Stimulated activated naive CD8-positive, alpha-beta T cell treated with anti-CD3 and anti-CD28 coated beads, Interleukin-15, Interleukin-2, amounts not matched to agents 100 ng/mL and 50 ng/mL, for 24 hours (primary cell): Measurements from ENCODE around the gene BAG2.

Experiments used
- H3K27ac Mint-ChIP-seq: one replicate; pipeline ENCODE4 v1.8.0; 2021; ENCODE audit warnings: mild to moderate bottlenecking, mixed read lengths
- H3K27me3 Mint-ChIP-seq: one replicate; pipeline ENCODE4 v1.8.0; 2021; ENCODE audit warnings: mixed read lengths
- H3K36me3 Mint-ChIP-seq: one replicate; pipeline ENCODE4 v1.8.0; 2021; ENCODE audit warnings: low read depth, mixed read lengths
- H3K4me1 Mint-ChIP-seq: one replicate; pipeline ENCODE4 v1.8.0; 2021; ENCODE audit warnings: low read depth, mixed read lengths
- H3K4me3 Mint-ChIP-seq: one replicate; pipeline ENCODE4 v1.8.0; 2021; ENCODE audit warnings: mild to moderate bottlenecking, mixed read lengths
- H3K9me3 Mint-ChIP-seq: one replicate; pipeline ENCODE4 v1.8.0; 2021; ENCODE audit warnings: mixed read lengths

Gene BAG2

DNA sequence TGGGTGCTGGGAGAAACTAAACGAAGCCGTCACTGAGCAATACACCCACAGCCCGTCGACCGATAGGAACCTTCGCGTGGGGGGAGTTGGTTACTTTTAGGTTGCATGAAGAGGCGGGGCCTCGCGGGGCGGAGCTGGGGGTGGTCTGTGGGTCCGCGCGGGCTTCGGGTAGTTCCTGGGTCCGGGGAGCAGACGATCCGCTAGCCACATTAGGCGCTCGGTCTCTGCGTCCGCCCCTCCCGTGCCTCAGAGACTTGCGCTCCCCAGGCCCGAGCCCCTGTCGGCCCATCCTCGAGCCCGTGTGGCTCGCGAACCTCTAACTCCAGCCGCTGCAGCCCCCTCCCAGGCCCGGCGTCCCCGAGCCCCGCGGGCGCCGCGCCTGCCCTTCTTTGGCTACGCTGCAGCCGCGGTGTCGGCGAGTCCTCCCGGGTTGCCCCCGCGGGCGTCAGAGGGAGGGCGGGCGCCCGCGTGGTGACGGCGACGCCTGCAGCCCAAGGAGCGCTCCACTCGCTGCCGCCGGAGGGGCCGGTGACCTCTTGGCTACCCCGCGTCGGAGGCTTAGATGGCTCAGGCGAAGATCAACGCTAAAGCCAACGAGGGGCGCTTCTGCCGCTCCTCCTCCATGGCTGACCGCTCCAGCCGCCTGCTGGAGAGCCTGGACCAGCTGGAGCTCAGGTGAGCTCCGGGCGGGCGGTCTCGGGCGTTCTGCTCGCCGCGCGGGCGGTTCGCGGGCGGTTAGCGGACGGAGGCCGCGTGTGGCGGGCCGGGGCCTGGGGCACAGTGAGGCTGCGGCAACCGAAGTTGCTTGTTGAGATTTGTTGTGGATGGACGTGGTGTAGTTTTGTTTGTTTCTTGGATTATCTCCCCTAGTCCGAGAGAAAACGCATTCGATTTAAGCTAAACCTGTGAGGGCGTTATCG lies at the start of gene BAG2:
TSS of gene BAG2 (plus strand) at position 191 of the 920 bp plus-strand sequence. CDS start at position 563, 372 bp downstream.
- Mint-ChIP-seq H3K27me3 (no peaks in the 10 kb centered on the region), H3K27ac (peak within 1 kb of the TSS; percentile 95), H3K4me1 (peaks cover 26% of the 10 kb centered on the region), H3K9me3 (no peaks in the 10 kb centered on the region), H3K36me3 (peaks cover 19% of the 10 kb centered on the region), H3K4me3 (peak within 1 kb of the TSS; percentile 91)

DNA sequence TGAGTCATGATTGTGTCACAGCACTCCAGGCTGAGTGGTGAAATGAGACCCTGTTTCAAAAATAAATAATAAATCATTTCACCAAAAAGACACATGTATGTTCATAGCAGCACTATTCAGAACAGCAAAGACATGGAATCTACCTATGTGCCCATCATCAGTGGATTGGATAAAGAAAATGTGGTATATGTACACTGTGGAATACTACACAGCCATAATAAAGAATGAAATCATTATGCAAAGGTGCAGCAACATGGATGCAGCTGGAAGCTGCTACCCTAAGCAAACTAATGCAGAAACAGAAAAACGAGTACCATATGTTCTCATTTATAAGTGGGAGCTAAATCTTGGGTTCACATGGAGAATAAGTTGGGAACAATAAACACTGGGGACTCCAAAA lies 49.0 kb upstream of the BAG2 start:
- no peak overlapping the region for H3K4me3 Mint-ChIP-seq
- peaks cover 46% of the 10 kb centered on the region for H3K36me3 Mint-ChIP-seq
- no peak overlapping the region for H3K27ac Mint-ChIP-seq
- peaks cover 5% of the 10 kb centered on the region for H3K4me1 Mint-ChIP-seq
- H3K27me3 Mint-ChIP-seq = no peaks in the 10 kb centered on the region
- H3K9me3 Mint-ChIP-seq = no peaks in the 10 kb centered on the region

DNA sequence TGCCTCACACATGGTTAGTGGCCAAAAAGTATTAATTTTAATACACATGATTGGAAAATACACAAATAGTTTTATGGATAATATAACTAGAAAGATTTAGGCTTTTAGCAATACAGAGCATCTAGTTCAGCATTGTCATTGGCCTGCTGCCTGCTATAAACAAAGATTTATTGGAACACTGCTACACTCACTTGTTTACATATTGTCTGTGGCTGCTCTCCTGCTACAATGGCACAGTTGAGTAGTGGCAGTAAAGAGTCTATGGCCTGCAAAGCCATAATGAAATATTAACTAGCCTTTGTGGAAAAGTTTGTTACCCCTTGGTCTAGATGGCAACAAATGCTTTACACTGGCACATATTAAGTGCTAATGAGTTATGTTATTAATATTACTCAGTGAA lies 44.4 kb upstream of the BAG2 start:
- H3K4me3 Mint-ChIP-seq = no peak overlapping the region
- no peak overlapping the region for H3K27ac Mint-ChIP-seq
- no peaks in the 10 kb centered on the region for H3K27me3 Mint-ChIP-seq

DNA sequence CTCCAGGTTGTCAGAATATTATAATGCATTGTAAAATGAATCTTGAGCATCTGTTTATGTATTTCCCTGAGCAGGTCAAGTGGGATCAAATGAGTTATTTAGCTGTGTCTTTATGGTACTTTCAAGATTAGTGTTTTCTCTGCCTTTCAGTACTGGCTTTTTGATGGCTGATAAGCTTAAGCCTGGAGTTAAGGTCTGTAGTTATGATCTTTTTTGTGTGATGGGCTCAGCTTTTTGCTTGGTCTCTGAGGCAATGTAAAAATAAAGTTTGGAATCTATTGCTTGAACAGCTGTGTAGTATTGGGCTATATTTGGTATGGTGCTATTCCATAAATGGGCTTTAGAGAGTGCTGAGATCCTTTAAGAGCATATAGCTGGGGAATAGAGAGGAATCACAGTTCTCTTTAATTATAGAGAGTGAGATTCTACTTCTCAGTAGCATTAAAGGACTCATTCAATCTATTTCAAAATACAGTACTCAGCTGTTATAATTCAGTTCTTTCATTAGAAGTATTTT lies 41.4 kb upstream of the BAG2 start:
- Mint-ChIP-seq H3K9me3 (no peaks in the 10 kb centered on the region), H3K36me3 (peaks cover 36% of the 10 kb centered on the region), H3K4me3 (no peak overlapping the region), H3K4me1 (no peaks in the 10 kb centered on the region), H3K27me3 (no peaks in the 10 kb centered on the region), H3K27ac (no peak overlapping the region)

More for the DNA sequence above, 44.4 kb upstream of the BAG2 start:
- Mint-ChIP-seq H3K36me3 (peaks cover 27% of the 10 kb centered on the region), H3K9me3 (no peaks in the 10 kb centered on the region), H3K4me1 (no peaks in the 10 kb centered on the region)

DNA sequence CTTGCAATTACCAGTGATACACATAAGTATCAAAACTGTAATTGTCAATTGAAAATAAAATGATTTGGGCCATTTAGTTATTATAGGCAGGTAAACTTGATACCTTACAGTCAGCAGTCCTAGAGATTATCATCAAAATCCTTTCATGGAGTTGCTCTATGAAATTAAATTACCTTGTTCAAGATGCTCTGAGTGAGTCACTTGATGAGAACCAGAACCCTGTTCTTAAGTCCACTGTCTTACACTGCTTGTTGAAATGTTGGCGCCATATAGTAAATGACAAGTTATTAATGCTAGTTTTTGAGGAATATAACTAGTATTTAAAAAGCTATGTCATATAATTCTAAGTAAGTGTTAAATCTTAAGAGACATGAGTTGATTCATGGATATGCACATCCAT lies 37.2 kb upstream of the BAG2 start:
- H3K36me3 Mint-ChIP-seq = peaks cover 55% of the 10 kb centered on the region

DNA sequence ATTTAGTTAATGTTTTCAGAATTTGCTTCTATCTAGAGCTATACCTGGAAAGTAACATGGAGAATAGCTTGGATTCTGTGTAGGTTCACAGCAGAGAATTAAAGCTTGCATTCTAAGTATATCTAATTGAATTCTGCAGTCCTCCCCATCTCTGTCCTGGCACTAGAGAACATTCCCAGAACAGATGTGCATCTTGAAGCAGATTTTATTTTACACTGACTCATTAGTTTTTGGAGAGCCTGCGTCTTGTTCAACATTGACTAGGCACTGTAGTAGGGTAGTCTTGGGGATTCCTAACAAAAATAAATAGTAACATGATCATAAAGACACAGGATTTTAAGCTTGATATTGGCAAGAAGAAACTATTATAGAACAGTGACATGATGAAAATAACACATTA lies 36.2 kb upstream of the BAG2 start:
- H3K36me3 Mint-ChIP-seq = peaks cover 59% of the 10 kb centered on the region
- H3K27me3 Mint-ChIP-seq = no peaks in the 10 kb centered on the region
- no peaks in the 10 kb centered on the region for H3K9me3 Mint-ChIP-seq
- H3K4me3 Mint-ChIP-seq = no peak overlapping the region
- peaks cover 12% of the 10 kb centered on the region for H3K4me1 Mint-ChIP-seq
- no peak overlapping the region for H3K27ac Mint-ChIP-seq

More for the DNA sequence above, 37.2 kb upstream of the BAG2 start:
- H3K4me1 Mint-ChIP-seq = peaks cover 12% of the 10 kb centered on the region
- H3K27me3 Mint-ChIP-seq = no peaks in the 10 kb centered on the region
- H3K27ac Mint-ChIP-seq = no peak overlapping the region
- no peaks in the 10 kb centered on the region for H3K9me3 Mint-ChIP-seq
- H3K4me3 Mint-ChIP-seq = no peak overlapping the region

DNA sequence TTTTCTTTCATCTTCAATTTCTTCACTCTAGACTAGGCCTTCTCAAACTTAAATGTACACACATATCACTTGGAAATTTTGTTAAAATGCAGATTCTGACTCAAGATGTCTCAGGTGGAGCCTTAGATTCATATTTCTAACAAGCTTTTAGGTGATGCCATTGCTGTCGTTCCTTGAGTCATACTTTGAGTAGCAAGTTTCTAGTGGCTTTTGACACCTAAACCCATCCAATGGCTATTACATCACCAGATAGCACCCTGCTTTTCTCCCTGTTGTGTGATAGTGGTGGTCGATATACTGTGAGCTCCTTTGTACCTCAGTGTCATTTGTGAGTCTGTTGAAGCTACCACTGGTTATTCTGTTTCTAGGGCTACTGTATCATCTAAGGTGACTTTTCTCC lies 34.8 kb upstream of the BAG2 start:
- no peaks in the 10 kb centered on the region for H3K27me3 Mint-ChIP-seq
- no peak overlapping the region for H3K4me3 Mint-ChIP-seq
- no peak overlapping the region for H3K27ac Mint-ChIP-seq
- H3K4me1 Mint-ChIP-seq = peaks cover 12% of the 10 kb centered on the region
- peaks cover 68% of the 10 kb centered on the region for H3K36me3 Mint-ChIP-seq
- no peaks in the 10 kb centered on the region for H3K9me3 Mint-ChIP-seq

DNA sequence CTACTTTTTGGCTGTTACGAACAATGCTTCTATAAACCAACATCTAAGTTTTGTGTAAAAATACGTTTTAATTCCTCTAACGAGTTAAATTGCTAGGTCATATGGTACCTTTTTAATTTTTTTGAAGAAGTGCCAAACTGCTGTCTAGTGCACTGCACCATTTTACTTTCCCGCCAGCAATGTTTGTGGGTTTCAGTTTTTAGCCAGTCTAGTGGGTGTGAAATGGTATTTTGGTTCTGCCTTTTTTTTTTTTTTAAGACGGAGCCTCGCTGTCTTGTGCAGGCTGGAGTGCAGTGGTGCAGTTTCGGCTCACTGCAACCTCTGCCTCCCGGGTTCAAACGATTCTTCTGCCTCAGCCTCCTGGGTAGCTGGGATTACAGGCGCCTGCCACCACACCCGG lies 34.1 kb upstream of the BAG2 start:
- Mint-ChIP-seq H3K9me3 (no peaks in the 10 kb centered on the region), H3K4me3 (no peak overlapping the region), H3K27me3 (no peaks in the 10 kb centered on the region), H3K27ac (no peak overlapping the region), H3K4me1 (peaks cover 12% of the 10 kb centered on the region), H3K36me3 (peaks cover 72% of the 10 kb centered on the region)

DNA sequence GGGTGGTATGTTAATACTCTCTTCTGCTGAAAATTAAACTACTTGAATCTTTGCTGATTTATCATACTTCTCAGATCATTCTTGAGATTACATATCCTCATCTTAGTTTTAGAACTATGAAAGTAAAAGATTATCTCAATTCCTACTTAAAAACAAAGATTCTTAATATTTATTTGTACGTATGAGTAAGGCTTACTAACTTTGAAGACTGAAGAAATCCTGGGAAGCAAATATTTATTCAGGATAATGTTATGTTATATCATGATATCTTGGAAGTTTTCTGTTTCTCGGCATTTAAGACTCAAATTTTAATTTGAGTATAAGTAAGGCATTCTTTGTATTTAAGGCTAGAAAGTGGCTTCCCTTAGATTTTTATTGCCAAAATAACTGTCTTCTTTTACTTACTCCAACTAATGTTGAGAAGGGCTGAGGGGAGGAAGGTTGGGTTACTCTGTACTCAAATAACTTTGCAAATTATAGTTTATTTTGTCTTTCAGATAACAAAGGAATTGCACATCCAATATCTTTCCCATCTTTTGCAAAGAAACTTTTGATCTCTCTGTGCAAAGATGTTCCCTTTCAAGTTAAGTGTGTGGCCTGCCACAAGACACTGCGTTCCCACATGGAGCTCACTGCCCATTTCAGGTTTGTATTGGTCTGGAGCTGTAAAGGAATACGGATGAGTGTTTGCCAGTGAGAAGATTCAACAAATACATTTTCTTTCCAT lies 30.5 kb upstream of the BAG2 start:
- no peak overlapping the region for H3K4me3 Mint-ChIP-seq
- no peaks in the 10 kb centered on the region for H3K9me3 Mint-ChIP-seq
- H3K4me1 Mint-ChIP-seq = peaks cover 12% of the 10 kb centered on the region
- no peak overlapping the region for H3K27ac Mint-ChIP-seq
- peaks cover 74% of the 10 kb centered on the region for H3K36me3 Mint-ChIP-seq
- H3K27me3 Mint-ChIP-seq = no peaks in the 10 kb centered on the region

DNA sequence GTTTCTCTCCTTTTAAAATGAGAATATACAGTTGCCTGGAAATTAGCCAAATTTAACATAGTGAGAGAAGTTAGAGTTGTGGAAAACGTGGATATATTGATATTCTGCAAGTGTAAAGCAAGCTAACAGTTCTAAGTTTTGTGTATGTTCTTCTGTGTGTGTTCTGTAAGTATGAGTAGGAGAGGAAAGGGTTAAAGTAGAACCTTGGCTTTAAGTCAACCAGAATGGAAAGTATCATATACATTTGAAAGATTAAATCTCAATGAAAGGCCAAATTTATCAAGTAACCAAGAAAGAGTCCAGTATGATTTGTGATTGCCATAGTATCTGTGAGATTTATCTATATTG lies 30.0 kb upstream of the BAG2 start:
- no peak overlapping the region for H3K27ac Mint-ChIP-seq
- peaks cover 73% of the 10 kb centered on the region for H3K36me3 Mint-ChIP-seq
- H3K4me3 Mint-ChIP-seq = no peak overlapping the region
- H3K4me1 Mint-ChIP-seq = peaks cover 10% of the 10 kb centered on the region
- no peaks in the 10 kb centered on the region for H3K9me3 Mint-ChIP-seq
- no peaks in the 10 kb centered on the region for H3K27me3 Mint-ChIP-seq

DNA sequence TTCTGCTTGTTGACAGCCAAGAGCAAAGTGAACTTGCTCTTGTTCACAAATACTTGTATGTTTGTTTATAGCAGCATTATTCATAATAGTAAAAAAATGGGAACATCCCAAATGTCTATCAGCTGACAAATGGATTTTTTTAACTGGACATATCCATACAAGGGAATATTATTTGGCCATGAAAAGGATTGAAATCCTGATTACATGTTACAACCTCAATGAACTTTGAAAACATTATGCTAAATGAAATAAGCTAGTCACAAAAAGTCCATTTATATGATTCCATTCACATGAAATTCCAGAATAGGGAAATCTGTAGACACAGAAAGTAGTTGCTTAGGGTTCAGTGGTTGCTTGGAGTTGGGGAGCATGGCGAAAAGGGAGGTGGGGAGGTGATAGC lies 28.4 kb upstream of the BAG2 start:
- no peak overlapping the region for H3K27ac Mint-ChIP-seq
- no peak overlapping the region for H3K4me3 Mint-ChIP-seq
- H3K4me1 Mint-ChIP-seq = peaks cover 18% of the 10 kb centered on the region
- H3K9me3 Mint-ChIP-seq = no peaks in the 10 kb centered on the region
- no peaks in the 10 kb centered on the region for H3K27me3 Mint-ChIP-seq
- H3K36me3 Mint-ChIP-seq = peaks cover 81% of the 10 kb centered on the region

DNA sequence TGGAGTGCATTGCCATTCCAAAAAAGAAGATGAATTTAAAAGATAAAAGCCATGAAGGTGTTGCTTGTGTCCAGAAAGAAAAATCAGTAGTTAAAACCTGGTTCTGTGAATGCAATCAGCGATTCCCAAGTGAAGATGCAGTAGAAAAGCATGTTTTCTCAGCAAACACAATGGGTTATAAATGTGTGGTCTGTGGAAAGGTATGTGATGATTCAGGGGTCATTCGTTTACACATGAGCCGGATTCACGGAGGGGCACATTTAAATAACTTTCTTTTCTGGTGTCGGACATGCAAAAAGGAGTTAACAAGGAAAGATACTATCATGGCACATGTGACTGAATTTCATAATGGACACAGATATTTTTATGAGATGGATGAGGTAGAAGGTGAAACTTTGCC lies 24.7 kb upstream of the BAG2 start:
- Mint-ChIP-seq H3K27ac (no peak overlapping the region), H3K27me3 (no peaks in the 10 kb centered on the region), H3K4me3 (no peak overlapping the region), H3K9me3 (no peaks in the 10 kb centered on the region), H3K36me3 (peaks cover 77% of the 10 kb centered on the region), H3K4me1 (peaks cover 18% of the 10 kb centered on the region)

DNA sequence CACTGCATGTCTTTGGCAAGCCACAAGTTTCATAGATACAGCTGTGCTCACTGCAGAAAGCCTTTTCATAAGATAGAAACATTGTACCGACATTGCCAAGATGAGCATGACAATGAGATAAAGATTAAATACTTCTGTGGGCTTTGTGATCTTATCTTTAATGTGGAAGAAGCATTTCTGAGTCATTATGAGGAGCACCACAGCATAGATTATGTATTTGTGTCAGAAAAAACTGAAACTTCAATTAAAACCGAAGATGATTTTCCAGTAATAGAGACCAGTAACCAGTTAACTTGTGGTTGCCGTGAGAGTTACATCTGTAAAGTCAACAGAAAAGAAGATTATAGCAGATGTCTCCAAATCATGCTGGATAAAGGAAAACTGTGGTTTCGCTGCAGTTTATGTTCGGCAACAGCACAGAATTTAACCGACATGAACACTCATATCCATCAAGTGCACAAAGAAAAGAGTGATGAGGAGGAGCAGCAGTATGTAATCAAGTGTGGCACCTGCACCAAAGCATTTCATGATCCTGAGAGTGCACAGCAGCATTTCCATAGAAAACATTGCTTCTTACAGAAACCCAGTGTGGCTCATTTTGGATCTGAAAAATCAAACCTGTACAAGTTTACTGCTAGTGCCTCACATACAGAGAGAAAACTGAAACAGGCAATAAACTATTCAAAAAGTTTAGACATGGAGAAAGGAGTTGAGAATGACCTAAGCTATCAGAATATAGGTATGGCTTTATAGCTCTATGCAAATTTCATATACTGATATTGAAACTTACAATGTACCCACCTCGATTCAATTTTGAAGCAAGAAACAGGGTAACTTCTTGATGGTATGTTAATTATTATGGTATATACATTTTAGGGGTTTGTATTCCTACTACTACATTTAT lies 23.9 kb upstream of the BAG2 start:
- H3K27ac Mint-ChIP-seq = peak overlapping the region; percentile 71
- H3K4me3 Mint-ChIP-seq = no peak overlapping the region

DNA sequence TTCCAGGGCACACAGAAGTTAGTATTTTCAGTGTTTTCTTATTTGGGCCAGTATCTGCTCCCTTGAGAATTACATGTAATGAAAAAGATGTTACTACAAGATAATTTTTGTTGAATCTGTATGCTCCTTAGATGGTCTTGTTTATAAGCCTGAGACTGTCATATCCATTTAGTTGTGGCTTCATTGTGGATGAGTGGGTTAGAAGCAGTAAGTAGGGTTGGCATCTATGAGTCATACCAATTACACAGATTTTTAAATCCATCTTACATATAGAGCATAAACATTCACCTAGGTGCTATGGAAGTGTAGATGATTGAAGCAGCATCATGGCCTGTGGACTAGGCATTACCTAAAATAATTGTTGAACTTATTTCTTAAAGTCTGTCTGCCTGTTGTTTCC lies 13.5 kb upstream of the BAG2 start:
- Mint-ChIP-seq H3K27me3 (no peaks in the 10 kb centered on the region), H3K4me1 (peaks cover 8% of the 10 kb centered on the region), H3K27ac (no peak overlapping the region), H3K4me3 (no peak overlapping the region), H3K36me3 (peaks cover 48% of the 10 kb centered on the region), H3K9me3 (no peaks in the 10 kb centered on the region)

More for the DNA sequence above, 23.9 kb upstream of the BAG2 start:
- Mint-ChIP-seq H3K9me3 (no peaks in the 10 kb centered on the region), H3K27me3 (no peaks in the 10 kb centered on the region), H3K4me1 (peaks cover 18% of the 10 kb centered on the region), H3K36me3 (peaks cover 74% of the 10 kb centered on the region)
